Lower leg skin (tissue), 3 donors: ENCODE measurements around the gene OPRM1.

Experiments used
- POLR2A ChIP-seq, 2 donors: fragments of 450-650 bp; IDR thresholded peaks; one replicate each; pipeline ENCODE4 v1.6.1; 2016 to 2017; ENCODE audit warnings: antibody characterized with exemption in 2 of 2, mild to moderate bottlenecking in 1 of 2, moderate library complexity in 1 of 2
- TF ChIP-seq, protein P1 (sequence below), 3 donors: fragments of 450-650 bp; IDR thresholded peaks; one replicate each; pipeline ENCODE4 v1.5.1; 2016; ENCODE audit warnings: antibody characterized with exemption in 3 of 3, mild to moderate bottlenecking in 3 of 3, moderate library complexity in 2 of 3

DNA sequence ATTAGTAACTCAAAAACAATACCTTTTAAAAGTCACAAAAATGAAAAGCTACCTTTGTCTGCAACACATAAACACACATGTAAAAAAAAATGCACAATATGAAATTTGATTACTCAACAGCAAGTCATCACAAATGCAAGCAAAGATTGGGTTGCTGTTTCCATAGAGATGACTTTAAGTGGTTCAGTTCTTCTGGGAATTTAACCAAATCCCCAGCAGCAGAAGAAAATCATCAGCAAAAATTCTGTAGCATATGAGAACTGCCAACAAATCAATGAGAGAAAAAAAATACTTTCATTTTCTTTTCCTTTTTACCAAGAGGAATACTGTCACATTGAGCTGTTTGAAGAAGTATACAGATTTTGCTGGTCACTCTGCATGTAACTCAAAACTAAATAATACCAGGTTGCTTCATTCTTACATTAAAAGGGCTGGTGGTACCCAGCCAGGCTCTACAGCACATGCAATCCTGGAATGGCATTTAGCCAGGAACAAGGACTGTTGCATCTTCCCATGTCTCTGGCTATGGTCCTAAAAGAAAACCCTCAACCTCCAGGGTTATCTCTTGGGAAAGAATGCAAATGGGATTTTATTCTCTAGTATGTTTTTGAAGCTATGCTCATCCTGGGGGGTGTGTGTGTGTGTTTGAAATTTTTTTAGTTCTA lies 158.3 kb downstream of the OPRM1 start:
- TF ChIP-seq, protein P1, sequence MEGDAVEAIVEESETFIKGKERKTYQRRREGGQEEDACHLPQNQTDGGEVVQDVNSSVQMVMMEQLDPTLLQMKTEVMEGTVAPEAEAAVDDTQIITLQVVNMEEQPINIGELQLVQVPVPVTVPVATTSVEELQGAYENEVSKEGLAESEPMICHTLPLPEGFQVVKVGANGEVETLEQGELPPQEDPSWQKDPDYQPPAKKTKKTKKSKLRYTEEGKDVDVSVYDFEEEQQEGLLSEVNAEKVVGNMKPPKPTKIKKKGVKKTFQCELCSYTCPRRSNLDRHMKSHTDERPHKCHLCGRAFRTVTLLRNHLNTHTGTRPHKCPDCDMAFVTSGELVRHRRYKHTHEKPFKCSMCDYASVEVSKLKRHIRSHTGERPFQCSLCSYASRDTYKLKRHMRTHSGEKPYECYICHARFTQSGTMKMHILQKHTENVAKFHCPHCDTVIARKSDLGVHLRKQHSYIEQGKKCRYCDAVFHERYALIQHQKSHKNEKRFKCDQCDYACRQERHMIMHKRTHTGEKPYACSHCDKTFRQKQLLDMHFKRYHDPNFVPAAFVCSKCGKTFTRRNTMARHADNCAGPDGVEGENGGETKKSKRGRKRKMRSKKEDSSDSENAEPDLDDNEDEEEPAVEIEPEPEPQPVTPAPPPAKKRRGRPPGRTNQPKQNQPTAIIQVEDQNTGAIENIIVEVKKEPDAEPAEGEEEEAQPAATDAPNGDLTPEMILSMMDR (IDR thresholded peaks at IDR 0.05), result no peak
- no peak for TF ChIP-seq POLR2A (IDR thresholded peaks at IDR 0.05)
